Retina (tissue), 1 donor: Measurements from ENCODE around the gene ARHGAP27.
"Not testable (repeated sequence)": the region's sequence is repeated elsewhere in the genome, so short reads cannot be mapped to it uniquely, and the experiment has no call there.

ENCODE experiments used
- DNase-seq: peaks from one replicate; pipeline ENCODE4 v3.0.0-alpha.2; 2016

The ARHGAP27 gene

GRCh38 chr17:45432405-45433158, at the start of gene ARHGAP27:
Gene ARHGAP27, minus strand, starts transcription at chr17:45432870. Its CDS starts 2,591 bp downstream, at chr17:45430279.
- DNase-seq: peak; percentile 32

GRCh38 chr17:45482317-45482716, 49.6 kb upstream of the ARHGAP27 start:
- DNase-seq: peak; percentile 3

GRCh38 chr17:45475436-45475835, 42.8 kb upstream of the ARHGAP27 start:
- DNase-seq: not testable (repeated sequence)

- DNase-seq: not testable (repeated sequence)
Observed at GRCh38 chr17:45472249-45472648, 39.6 kb upstream of the ARHGAP27 start.

- not testable (repeated sequence) for DNase-seq
Observed at GRCh38 chr17:45469204-45469563, 36.5 kb upstream of the ARHGAP27 start.

DNA sequence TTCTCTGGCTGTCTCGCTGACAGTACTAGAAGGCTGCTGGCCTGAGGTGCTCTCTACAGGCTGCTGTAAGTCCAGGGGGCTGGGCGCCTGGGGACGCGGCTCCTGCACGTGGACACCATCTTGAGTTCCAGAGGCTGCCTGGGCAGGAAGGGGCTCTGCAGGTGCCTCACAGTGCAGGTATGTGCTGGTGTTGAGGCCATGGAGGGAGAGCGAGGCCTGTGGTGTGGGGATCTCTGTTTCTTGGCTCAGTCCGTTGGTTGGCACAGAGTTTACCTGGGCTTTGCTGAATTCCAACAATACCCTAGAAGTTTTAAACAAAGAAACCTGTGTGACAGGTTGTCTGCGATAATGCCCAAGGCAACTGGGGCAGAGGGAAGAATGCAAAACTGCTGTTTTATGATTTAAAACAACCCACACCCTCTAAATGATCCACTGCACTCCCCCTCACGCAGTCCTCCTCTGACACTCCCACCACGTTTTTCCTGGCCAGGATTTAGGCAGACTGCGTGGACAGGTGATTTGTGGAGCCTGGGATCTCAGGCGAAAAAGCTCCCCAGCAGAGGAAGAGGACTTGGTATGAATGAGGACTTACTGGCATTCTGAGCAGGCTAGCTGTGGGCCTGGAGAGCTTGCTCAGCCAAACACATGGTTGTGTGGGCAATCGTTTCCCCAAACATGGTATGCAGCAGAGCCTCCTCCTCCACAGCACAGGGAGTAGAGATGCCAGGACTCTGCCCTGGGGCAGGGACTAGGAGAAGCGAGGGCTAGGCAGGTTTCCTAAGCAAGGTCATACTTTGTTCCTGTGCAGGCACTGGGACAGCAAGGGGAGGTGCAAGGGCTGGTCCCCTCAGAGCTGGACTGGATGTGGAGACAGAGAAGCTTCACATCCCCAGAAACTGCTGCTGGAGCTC, 35.9 kb upstream of the ARHGAP27 start:
- not testable (repeated sequence) for DNase-seq

- not testable (repeated sequence) for DNase-seq
Observed at GRCh38 chr17:45461524-45462327, 29.1 kb upstream of the ARHGAP27 start.

GRCh38 chr17:45460422-45460821, 27.8 kb upstream of the ARHGAP27 start:
- not testable (repeated sequence) for DNase-seq

DNA sequence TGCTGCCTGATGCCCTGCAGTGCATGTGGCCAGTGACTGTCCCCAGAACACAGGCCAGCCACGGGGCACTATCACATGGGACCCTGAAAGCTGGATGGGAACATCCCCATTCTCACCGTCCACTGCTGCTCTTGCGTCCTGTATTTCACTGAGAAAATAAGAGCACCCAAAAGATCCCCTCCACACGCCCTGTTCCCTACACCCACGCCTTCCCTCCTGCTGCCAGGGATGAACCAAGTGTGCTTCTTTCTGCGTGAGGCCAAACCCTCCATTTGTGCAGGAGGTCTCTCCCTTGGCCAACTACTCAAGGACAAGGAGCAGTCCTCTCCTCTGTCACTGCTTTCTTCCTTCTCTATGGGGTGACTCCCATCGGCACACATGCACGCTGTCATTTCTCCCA, 21.7 kb upstream of the ARHGAP27 start:
- DNase-seq: not testable (repeated sequence)

- DNase-seq: not testable (repeated sequence)
Observed at GRCh38 chr17:45453731-45454130, 21.1 kb upstream of the ARHGAP27 start.

DNA sequence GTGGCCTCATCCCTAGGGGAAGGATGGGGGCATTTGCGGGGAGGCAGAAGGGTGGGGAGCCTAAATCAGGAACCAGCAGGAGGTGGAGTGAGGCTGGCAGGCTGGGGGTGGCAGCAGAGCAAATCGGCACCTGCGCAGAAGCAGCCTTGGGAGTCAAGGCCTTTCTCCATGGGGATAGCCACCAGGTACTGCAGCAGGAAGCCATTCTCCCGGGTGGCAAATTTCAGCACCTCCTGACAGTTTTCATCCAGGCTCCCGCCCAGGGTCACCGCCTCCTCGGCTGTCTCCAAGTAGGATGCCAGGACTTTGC, 20.5 kb upstream of the ARHGAP27 start:
- DNase-seq: not testable (repeated sequence)

- DNase-seq: not testable (repeated sequence)
Observed at GRCh38 chr17:45452329-45453224, 19.9 kb upstream of the ARHGAP27 start.

DNA sequence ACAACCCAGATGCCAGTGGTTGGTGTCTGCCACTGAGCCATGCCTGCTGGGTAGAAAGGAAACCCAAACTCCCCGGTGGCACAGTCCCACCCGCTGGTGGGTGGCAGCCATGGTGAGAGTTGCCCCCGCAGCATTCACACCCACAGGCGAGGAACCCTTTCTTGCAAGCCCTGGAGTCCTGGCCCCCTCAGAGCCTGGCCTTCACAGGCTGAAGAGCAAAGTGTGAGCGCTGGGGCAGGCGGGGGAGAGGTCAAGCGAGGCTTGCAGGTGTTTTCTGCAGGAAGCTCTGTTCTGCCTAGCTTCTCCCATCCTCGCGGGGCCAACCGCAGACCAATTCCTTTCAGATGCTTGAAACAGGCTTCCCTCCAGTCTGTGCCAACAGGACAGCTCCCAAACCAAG, 19.0 kb upstream of the ARHGAP27 start:
- not testable (repeated sequence) for DNase-seq

- DNase-seq: no peak
Observed at GRCh38 chr17:45451131-45451530, 18.5 kb upstream of the ARHGAP27 start.

DNA sequence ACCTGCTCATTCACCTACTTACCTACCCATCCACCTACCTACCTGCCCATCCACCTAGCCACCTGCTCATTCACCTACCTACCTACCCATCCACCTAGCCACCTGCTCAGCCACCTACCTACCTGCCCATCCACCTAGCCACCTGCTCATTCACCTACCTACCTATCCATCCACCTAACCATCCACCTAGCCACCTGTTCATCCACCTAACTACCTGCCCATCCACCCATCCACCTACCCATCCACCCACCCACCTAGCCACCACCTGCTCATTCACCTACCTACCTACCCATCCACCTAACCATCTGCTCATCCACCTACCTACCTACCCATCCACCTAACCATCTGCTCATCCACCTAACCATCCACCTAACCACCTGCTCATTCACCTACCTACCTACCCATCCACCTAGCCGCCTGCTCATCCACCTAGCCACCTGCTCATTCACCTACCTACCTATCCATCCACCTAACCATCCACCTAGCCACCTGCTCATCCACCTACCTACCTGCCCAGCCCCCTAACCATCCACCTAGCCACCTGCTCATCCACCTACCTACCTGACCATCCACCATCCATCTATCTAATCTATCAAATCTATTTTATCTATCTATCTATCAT, 17.1 kb upstream of the ARHGAP27 start:
- DNase-seq: not testable (repeated sequence)

- not testable (repeated sequence) for DNase-seq
Observed at GRCh38 chr17:45449260-45449659, 16.6 kb upstream of the ARHGAP27 start.

DNA sequence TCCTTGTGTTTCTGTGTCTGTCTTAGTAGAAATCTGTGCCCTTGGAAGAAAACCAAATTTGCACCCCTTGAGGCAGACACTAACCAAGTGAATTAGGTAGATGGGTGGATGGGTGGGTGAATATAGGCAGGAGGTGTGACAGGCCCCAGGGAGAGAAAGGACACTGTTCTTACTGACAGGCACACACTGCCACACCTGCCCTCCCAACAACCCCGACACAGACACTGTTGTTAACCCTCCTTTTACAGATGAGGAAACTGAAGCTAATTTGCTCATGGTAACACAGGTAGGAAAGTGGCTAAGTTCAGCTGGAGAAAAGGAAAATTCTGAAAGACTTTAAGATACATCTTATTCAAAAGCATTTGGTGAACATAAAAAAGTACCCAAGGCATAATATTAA, 15.8 kb upstream of the ARHGAP27 start:
- DNase-seq: not testable (repeated sequence)

- DNase-seq: not testable (repeated sequence)
Observed at GRCh38 chr17:45448066-45448465, 15.4 kb upstream of the ARHGAP27 start.

GRCh38 chr17:45447650-45448049, 15.0 kb upstream of the ARHGAP27 start:
- DNase-seq: not testable (repeated sequence)

DNA sequence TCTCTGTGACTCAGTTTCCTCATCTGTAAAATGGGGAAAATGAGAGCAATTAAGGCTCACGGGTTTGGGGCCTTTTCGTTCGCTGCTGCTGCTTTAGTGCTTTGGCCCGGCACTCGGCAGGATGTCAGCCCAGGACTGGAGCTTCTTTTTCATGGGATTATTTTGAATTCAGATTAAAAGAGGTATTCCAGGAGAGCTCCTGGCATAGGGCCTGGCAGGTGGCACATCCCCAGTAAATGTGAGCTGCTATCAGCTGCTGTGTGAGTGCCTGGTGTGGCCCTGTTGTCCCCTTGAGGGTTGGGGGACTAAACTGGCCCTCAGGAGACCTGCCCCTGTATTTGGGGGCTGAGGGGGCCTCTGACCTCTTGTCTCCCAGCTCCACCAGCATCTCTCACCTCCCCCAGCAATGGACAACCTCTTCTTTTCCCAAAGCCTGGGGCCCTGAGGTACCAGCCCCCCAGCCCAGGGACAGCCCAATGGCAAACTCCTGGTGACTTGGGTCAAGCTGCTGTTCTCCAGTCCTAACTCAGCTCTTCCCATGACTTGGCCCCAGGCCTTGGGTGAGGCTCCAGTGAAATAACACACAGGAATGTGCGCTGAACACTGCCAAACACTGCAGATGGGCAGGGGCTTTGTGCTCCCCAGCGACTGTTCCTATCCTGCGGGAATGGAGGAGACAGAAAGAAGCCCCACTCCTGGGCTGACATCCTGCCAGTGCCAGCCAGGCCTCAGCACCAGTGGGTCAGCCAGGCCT, 14.4 kb upstream of the ARHGAP27 start:
- DNase-seq: not testable (repeated sequence)
